KOPT-K1 (cell line): ENCODE data around the gene ZBP1.

Source experiments
- H3K27ac ChIP-seq: fragments of 200-600 bp; sonication (generic); 2 replicates; pipeline ENCODE4 v1.5.1; 2016; ENCODE audit warnings: antibody characterized with exemption, mild to moderate bottlenecking, low read depth, low read length; ENCODE audit not compliant: poor library complexity, severe bottlenecking
- H3K36me3 ChIP-seq: fragments of 200-600 bp; sonication (generic); 2 replicates; pipeline ENCODE4 v1.5.1; 2017; ENCODE audit warnings: antibody characterized with exemption, mild to moderate bottlenecking, low read length, moderate library complexity; ENCODE audit not compliant: insufficient read depth
- H3K9me3 ChIP-seq: fragments of 200-600 bp; sonication (generic); 2 replicates; pipeline ENCODE4 v1.5.1; 2017; ENCODE audit warnings: antibody characterized with exemption, low read length, mild to moderate bottlenecking; ENCODE audit not compliant: insufficient read depth, poor library complexity, severe bottlenecking

ZBP1 gene

DNA sequence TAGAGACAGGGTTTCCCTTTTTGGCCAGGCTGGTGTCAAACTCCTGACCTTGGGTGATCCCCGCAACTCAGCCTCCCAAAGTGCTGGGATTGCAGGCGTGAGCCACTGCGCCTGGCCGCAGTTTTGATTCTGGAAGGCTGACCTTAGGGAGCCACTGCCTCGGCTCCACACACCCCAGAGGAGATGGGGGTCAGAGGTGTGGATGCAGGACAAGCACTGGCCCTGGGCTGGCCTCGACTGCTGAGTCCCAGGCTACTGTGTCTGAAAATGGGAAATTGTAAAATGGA is 1.5 kb downstream of the ZBP1 start:
- Histone ChIP-seq H3K36me3 (no peaks in the 10 kb centered on the region), H3K27ac (no peak overlapping the region), H3K9me3 (no peaks in the 10 kb centered on the region)

DNA sequence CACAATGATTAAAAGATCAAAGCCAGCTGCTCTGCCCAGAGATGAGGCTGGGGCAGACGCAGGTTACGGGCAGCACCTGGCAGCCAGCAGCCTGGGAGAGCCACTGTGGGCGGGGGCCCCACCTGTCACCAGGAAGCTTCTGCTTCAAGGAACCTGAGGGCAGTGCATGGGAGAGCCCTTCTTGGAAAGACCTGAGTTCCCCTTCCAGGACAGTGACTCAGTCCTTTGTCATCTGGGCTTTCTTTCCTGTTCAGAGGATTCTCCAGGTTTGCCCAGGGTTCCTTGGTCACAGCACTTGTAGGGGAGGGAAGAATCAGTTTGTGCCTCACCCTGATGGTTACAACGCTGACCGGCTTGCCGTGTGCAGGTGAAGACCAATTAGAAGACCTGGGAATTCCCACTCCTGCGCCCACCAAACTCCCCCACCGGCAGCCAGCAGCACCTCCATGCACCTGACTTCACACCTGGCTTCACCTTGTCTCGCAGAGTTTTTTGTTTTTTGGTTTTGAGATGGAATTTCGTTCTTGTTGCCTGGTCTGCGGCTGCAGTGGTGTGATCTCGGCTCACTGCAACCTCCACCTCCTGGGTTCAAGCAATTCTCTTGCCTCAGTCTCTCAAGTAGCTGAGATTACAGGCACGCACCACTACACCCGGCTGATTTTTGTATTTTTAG is 2.0 kb downstream of the ZBP1 start:
- H3K27ac ChIP-seq, result no peak overlapping the region

DNA sequence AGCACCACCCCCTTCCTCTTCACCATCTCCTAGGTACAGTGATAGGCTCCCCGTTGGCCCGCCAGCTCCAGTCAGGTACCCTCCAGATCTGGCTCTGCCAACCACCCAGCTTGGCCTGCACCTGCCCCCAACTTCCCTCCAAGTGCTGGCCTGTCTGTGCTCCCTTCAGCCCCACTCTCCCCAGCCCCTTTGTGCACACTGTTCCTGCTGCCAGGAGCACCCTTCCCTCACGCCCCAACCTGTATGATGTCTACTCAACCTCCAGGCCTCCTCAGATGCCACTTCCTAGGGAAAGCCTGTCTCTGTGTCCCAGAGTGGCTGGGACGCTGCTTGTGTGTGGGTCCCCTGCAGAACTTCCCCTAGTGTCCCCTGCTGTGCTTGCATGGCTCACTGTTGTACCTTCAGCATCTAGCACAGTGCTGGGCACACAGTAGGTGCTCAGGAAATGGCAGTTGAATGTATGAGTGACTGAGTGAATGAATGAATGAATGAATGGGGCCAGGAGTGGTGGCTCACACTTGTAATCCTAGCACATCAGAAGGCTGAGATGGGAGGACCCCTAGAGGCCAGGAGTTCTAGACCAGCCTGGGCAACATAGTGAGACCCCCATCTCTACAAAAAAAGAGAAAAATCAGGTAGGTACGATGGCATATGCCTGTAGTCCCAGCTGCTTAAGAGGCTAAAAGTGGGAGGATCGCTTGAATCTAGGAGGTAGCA is 3.0 kb downstream of the ZBP1 start:
- H3K27ac ChIP-seq, result no peak overlapping the region
- H3K36me3 ChIP-seq, result no peaks in the 10 kb centered on the region
- no peaks in the 10 kb centered on the region for H3K9me3 ChIP-seq

More for the DNA sequence above, 2.0 kb downstream of the ZBP1 start:
- H3K36me3 ChIP-seq, result no peaks in the 10 kb centered on the region
- no peaks in the 10 kb centered on the region for H3K9me3 ChIP-seq

DNA sequence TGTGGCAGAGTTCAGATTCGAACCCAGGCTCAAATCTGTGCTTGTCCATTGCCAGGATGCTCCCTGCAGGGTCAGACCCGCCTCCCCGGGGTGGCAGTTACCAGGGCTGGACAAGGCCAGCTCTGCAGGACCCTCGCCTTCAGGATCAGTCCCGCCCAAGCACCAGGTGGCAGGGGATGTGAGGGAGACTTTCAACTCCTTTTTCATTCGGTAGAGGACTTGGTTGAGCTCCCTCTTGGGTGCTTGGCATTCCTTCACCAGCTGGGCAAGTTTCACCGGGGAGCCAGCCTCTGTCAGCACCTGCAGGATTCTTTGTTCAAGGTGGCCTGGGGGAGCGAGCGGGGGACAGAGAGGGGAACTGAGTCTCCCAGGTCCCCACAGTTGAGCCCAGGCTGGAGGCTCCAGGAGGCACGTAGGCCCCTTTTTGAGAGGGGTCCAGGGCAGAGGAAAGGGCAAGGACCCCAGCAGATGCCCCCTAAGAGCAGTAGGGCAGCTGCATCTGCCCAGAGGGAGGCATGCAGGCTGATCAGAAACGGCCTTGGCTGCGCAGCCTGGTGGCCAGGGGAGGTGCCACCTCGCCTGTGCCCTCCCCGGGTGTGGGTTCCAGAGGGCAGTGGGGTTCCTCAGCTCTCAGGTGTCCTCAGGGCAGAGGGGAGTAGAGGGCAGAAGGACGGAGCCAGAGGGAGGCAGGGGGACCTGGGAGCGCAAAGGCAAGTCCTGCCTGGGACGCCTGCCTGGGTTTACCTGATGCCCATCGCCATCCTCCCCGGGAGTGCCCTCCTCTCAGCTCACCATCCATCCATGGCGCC is 3.9 kb downstream of the ZBP1 start:
- Histone ChIP-seq H3K27ac (no peak overlapping the region), H3K36me3 (no peaks in the 10 kb centered on the region), H3K9me3 (no peaks in the 10 kb centered on the region)

DNA sequence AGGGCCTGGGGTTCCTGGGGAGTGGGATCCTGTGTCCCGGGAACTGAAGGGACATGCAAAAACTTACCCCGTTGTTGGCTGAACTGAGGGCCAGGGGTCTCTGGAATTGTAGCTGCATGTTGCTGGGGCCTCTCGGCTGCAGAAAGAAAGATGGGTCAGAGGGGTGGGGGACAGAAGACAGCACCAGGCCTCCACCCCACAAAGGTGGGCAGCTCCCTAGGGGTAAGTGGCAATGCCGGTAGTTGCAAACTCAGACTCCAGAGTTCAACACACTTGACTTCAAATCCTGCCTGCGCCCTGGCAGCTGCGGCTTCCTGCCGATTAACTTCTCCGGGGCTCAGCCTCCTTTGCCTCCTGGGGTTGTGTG is 4.8 kb downstream of the ZBP1 start:
- Histone ChIP-seq H3K36me3 (no peaks in the 10 kb centered on the region), H3K27ac (no peak overlapping the region), H3K9me3 (no peaks in the 10 kb centered on the region)

DNA sequence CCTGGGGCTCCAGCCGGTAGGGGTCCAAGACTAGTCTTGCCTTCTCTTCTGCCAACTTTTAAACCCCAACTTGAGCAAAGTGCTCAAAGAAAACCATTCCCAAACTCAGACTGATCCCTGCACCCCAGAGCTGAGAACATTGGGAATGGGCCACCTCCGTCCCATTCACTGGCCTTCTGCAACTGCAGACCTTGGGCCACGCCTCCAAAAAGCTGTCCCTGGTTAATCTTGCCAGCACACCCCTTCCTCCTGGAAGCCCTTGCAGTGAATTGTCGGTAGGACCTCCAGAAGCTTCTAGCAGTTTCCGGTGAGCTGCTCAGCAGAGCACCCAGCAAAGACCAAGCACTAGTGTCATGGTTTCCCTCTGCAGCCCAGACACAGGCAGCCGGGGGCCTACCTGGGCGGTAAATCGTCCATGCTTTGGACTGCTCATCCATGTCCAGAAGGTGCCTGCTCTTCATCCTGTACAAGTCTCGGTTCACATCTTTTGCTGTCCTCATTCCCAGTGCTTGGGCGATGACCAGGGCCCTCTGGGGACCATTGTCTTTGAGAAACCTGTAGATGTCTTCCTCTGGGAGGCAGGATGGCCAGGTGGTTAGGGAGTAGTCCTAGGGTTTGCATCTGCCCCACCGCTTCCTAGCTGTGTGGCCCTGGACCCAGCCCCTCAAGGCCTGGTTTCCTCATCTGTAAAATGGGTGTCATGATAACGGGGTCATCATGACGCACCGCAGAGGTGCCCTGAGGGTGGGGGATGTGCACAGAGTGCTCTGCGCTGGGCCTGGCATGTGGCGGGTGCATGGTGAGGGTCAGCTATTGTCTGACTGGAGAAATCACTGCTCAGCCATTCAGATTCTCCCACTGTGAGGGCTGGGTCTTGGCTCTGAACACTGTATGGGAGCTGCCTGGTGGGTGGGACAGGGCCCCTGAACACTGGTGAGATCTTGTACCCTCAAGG is 5.5 kb downstream of the ZBP1 start:
- Histone ChIP-seq H3K27ac (no peak overlapping the region), H3K9me3 (no peaks in the 10 kb centered on the region), H3K36me3 (no peaks in the 10 kb centered on the region)

DNA sequence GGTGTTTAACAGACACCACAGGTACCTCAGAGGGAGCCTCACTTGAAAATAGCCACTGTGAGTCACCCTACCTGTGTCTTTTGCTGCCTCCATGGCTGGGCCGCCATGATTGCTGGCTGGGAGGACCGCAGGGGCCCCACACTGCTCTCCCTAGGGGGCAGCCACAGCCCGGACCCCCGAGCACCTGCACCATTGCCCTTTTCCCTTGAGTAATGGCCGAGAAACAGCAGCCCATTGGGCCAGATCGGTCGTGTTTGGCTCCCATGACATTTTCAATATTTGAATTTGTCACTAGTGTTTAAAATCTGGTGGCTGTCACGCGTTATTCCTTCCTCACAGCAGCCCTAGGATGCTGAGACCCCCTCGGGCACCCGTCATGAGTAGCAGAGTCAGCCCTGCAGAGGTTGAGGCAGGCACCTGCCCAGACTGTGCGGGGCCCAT is 6.7 kb downstream of the ZBP1 start:
- H3K9me3 ChIP-seq, result no peaks in the 10 kb centered on the region
- no peaks in the 10 kb centered on the region for H3K36me3 ChIP-seq
- no peak overlapping the region for H3K27ac ChIP-seq

DNA sequence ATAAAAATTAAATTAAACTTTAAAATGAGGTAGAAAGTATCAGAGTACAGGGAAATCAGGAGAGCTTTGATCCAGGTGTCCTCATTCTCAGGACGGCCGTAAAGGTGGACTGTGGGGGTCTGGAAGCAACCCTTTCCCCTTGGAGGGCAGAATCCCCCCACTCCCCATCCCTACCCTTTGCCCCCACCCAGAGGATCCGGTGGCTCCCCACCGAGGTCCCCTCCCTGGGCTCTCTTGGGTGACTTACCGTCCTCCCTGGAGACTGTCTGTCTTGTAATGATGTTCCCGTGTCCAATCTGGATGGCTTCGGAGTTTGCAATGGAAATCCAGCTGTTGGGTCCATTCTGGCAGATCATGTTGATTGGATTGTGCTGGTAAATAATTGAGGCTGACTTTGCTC is 7.3 kb downstream of the ZBP1 start:
- Histone ChIP-seq H3K27ac (no peak overlapping the region), H3K9me3 (no peaks in the 10 kb centered on the region), H3K36me3 (no peaks in the 10 kb centered on the region)

DNA sequence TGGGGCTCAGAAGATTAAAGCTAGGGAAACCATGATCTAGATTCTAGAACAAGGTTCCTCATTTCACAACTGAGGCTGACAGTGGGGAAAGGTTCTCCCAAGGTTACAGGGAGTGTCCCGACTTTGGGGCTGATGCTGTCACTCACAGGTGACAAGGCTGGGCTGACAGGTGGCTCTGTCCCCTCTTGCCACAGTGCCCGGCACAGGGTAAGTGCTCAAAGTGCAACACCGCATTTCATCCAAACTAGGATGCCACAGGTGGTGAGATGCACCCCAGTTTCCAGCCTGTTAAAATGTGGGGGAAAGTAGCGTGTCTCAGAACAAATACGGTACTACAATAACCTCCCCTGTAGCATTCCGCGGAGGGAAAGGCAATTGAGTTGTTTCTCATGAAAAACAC is 7.8 kb downstream of the ZBP1 start:
- H3K27ac ChIP-seq, result no peak overlapping the region
- no peaks in the 10 kb centered on the region for H3K36me3 ChIP-seq
- no peaks in the 10 kb centered on the region for H3K9me3 ChIP-seq

DNA sequence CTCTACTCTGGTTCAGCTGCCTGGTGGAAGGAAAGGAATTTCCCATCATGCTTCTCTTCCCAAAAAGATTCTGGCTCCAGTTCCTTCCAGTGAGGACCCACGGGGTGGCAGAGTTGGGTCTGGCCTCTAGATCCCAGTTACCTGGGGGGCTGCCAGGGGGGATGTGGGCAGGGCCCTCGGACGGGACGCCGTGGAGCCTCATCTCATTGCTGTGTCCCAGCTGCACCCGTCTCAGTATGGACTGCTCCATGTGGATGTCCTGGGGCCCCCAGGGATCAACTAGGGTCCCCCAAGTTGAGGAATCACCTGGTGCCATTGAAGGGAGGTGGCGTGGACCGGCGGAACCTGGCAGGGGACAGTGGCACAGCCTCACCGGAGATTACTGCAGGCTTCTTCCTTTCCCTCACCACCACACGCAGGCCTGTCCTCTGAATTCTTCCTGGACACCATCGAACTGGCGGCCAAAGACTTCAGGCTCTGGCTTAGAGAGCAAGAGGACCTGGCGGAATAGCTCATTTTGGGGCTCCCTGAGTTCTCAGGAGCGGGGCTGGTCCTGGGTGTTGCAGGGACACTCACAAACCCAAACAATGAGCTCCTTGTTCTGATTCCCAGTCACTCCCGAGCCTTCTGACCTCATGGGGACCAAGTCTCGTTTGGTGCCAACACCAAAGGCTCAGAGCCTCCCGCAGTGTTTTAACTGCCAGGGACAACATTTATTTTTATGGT is 8.5 kb downstream of the ZBP1 start:
- H3K36me3 ChIP-seq, result no peaks in the 10 kb centered on the region
- no peaks in the 10 kb centered on the region for H3K9me3 ChIP-seq
- H3K27ac ChIP-seq, result no peak overlapping the region

DNA sequence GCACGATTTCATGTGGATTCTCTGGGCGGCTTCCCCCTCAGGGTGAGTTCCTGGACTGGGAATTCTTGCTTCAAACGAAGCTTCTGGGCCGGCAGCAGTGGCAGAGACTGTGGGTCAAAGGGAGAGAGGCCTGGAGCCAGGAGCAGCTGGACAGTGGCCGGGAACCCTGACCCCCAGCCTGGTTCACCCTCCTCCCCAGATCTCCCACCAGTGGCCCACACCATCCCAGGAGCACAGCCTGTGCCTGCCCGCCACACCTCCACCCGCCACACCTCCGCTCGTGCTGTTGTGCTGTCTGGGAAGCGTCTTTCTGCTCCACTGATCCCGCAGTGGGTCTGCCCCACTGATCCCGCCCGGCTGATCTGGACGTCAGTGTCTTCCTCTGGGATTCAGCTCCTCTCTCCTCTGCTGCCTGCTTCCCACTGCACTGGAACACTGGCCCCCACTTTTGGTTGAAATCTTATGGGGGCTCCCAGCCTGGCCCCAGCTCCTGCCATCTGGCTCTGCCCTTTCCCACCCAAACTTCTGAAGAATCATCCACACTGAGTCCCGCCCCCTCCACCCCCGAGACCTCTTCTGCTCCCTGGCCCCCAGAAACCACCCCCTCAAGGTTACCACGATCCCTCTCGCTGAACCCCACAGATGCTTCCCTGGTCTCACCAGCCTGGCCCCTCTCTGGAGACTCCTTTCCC is 9.8 kb downstream of the ZBP1 start:
- Histone ChIP-seq H3K27ac (no peak overlapping the region), H3K9me3 (no peaks in the 10 kb centered on the region), H3K36me3 (no peaks in the 10 kb centered on the region)

DNA sequence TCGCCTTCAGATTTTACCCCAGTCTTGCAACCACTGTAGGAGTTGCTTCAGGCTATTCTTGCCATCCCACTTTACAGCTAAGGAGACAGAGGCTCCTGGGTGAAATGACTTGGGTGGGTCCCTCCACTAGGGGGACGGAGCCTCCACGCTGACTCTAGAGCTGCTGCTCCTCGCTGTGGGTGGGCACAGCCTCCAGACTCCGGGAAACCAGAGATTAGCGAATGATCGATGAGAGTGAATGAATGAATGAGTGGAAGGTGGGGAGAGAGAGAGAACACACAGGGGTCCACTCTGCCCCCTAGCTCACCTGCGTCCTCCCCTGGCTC is 10.4 kb downstream of the ZBP1 start:
- H3K27ac ChIP-seq, result no peak overlapping the region
- H3K9me3 ChIP-seq, result no peaks in the 10 kb centered on the region
- H3K36me3 ChIP-seq, result no peaks in the 10 kb centered on the region

DNA sequence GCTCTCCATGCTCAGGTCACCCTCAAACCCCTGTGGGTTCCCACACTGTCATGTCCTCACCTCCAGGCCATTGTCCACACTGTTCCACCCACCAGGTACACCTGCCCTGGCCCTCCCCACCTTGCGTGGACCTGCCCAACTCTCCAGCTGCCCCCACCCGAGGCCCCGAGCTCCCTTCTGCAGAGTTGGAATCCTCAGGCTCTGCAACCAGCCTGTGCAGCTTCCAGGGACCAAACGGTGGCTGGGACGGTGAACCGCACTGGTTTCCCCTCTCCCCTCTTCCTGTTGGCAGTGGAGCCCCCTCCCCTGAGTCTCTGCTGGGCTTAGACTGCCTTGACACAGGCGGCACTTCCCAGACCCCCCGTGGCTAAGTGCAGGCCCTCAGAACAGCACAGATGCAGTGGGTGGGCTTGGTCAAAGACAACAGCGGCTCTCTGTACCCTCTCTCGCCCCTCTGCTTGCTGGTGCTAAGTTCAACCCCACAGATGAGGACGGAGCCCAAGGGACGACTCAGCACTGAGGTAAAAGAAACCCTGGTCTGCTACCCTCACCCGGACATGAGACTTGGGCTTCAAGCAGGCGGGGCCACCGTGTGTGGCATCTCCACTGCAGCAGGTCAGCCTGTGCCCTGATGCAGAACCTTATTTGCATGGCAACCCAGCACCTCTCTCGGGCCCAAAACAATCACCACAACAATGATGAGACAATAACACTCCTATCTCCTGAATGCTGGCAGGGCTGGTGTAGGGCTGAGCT is 11.0 kb downstream of the ZBP1 start:
- no peaks in the 10 kb centered on the region for H3K9me3 ChIP-seq
- no peak overlapping the region for H3K27ac ChIP-seq
- no peaks in the 10 kb centered on the region for H3K36me3 ChIP-seq
